GM12874 (cell line): Measurements from ENCODE around the gene CTAGE9.

Experiments
- TF ChIP-seq, protein P1 (sequence below): IDR thresholded peaks from 2 replicates; pipeline ENCODE4 v1.5.1; 2011; ENCODE audit warnings: low read depth, mild to moderate bottlenecking, control low read depth, low read length, moderate library complexity; ENCODE audit not compliant: insufficient read depth

Gene CTAGE9

DNA sequence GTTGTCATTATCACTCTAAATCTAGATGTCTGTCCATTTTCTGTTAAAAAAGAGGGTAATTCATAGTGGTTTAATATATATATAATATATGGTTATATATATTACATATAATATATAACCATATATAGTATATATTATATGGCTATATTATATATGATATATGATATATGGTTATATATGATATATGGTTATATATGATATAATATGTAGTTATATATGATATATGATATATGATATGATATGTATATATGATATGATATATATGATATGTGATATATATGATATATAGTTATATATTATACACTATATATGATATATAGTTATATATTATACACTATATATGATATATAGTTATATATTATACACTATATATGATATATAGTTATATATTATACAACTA is 18.2 kb downstream of the CTAGE9 start:
- TF ChIP-seq, protein P1, sequence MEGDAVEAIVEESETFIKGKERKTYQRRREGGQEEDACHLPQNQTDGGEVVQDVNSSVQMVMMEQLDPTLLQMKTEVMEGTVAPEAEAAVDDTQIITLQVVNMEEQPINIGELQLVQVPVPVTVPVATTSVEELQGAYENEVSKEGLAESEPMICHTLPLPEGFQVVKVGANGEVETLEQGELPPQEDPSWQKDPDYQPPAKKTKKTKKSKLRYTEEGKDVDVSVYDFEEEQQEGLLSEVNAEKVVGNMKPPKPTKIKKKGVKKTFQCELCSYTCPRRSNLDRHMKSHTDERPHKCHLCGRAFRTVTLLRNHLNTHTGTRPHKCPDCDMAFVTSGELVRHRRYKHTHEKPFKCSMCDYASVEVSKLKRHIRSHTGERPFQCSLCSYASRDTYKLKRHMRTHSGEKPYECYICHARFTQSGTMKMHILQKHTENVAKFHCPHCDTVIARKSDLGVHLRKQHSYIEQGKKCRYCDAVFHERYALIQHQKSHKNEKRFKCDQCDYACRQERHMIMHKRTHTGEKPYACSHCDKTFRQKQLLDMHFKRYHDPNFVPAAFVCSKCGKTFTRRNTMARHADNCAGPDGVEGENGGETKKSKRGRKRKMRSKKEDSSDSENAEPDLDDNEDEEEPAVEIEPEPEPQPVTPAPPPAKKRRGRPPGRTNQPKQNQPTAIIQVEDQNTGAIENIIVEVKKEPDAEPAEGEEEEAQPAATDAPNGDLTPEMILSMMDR: no peak

DNA sequence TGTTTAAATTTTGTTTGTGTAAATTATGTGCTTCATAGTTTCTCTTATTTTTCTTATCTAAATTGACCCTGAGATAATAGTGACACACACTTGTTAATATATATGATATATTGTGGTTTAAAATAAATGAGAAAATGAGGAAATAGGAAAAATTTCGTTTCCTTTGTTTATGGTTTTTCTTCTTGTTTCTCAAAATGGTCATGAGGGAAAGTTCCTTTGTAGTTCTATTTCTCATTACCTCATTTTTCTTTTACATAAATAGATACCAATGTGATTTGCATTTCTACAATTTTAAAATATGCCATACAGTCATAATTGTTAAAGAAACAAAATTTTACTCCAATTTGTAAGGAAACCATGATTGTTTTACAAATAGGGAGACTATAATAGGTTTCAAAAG is 18.8 kb downstream of the CTAGE9 start:
- TF ChIP-seq, protein P1: no peak

DNA sequence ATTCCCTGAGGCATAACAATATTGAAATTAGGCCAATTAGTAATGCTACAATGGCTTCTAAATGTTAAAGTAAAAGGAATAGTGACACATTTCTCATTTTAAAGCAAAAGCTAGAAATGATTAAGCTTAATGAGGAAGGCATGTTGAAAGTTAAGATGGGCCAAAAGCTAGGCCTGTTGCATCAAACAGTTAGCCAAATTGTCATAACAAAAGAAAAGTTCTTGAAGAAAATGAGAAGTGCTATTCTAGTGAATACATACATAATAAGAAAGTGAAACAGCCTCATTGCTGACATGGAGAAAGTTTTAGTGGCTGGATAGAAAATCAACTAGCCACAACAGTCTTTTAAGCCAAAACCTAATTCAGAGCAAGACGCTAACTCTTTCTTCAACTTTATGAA is 22.5 kb downstream of the CTAGE9 start:
- TF ChIP-seq, protein P1: no peak

DNA sequence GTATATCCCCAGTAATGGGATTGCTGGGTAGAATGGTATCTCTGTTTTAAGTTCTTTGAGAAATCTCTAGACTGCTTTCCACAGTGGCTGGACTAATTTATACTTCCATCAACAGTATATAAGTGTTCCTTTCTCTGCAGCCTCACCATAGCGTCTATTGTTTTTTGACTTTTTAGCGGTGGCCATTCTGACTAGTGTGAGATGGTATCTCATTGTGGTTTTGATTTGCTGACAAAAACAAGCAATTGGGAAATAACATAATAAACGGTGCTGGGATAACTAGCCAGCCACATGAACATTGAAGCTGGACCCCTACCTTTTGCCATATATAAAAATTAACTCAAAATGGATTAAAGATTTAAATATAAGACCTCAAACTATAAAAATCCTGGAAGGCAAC is 23.8 kb downstream of the CTAGE9 start:
- TF ChIP-seq, protein P1: no peak

DNA sequence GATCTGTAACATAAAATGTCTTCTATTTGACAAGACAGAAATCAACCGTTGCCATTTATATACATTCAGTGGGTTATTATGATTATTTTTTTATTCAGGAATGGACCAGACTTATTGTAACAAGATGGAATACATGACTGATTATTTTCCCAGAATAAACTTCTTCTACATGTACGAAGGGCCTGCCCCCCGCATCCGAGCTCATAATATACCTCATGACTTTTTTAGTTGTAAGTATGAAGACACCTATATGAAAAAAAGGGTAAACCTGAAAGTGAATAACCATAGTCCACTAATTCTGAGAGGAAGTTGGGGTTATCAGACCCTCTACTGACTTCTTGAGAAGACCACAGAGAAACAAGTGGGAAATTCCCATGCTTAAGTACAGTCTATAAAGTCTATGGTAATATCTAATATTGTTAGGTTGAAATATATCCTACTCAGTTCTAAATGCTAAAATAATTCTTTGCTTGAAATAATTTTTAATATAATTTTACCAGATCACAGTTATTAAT is 25.5 kb downstream of the CTAGE9 start:
- TF ChIP-seq, protein P1: no peak

DNA sequence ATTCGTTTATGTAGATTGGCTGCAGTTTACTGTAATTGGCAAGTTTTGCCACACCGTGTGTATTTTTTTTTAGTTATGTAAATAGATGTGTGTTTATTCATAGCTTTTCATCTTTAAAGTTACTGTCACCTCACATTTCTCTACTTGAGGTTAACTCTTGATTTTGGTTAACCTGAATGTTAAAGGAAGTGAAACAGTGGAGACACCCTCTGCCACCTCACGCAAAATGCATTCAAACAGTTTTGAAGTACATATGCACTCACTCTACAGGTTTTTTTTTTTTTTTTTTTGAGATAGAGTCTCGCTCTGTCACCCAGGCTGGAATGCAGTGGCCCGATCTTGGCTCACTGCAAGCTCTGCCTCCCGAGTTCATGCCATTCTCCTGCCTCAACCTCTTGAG is 27.3 kb downstream of the CTAGE9 start:
- TF ChIP-seq, protein P1: no peak

DNA sequence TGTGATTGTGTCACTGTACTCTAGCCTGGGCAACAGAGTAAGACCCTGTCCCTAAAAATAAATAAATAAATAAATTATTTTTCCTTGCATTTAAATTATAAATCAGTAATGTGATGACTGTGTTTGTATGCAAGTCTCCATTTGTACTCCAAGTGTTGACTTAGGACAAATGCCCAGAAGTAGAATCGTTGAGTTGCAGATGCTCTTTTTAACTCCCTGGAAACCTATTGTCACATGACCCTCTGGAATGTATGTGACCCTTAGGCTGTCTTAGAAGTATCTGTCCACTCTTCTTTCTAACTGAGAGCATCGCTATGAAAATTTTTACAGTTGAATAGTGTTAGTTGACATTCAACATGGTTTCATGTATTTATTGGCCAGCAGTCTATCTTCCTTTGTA is 28.4 kb downstream of the CTAGE9 start:
- TF ChIP-seq, protein P1: no peak

DNA sequence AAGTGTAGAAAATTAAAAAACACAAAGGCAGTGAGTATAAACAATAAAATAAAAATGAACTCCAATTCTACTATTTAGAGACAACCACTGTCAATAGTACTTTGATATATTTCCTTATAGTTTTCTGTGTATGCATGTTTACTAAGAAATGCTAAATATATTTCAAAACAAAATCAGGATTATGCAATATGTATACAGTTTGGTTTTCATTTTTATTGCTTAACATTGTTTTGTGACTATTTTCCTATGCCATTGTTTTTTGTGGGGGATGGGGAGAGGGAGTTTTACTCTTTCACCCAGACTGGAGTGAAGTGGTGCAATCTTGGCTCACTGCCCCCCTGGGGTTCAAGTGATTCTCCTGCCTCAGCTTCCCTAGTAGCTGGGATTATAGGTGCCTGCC is 29.2 kb downstream of the CTAGE9 start:
- TF ChIP-seq, protein P1: no peak
